Fibroblast of lung (primary cell): Measurements from ENCODE around the gene KANTR. TPM values are rescaled to one million over a fixed set of nuclear protein-coding genes. Genes with fewer than 3 reads are reported as not detected.

Experiments used
- DNase-seq, 2 donors: peaks; one replicate each; pipeline versions ENCODE4 v3.0.0 to v3.0.0-alpha.2; 2010; ENCODE audit warnings: low read depth in 2 of 2
- H2AFZ ChIP-seq: 2 replicates; pipeline ENCODE4 v1.5.1; 2012; ENCODE audit warnings: low read length, control low read depth, inconsistent platforms
- H3K27ac ChIP-seq: 2 replicates; pipeline ENCODE4 v1.5.1; 2011; ENCODE audit warnings: low read length, control low read depth; ENCODE audit not compliant: insufficient read depth
- H3K27me3 ChIP-seq: 2 replicates; pipeline ENCODE4 v1.5.1; 2011; ENCODE audit warnings: mild to moderate bottlenecking, low read length; ENCODE audit not compliant: control insufficient read depth, insufficient read depth
- H3K36me3 ChIP-seq: 2 replicates; pipeline ENCODE4 v1.5.1; 2011; ENCODE audit warnings: low read length; ENCODE audit not compliant: control insufficient read depth, insufficient read depth
- H3K4me1 ChIP-seq: 2 replicates; pipeline ENCODE4 v1.5.1; 2011; ENCODE audit warnings: low read length; ENCODE audit not compliant: control insufficient read depth, insufficient read depth; ENCODE audit errors: extremely low read depth
- H3K4me2 ChIP-seq: 2 replicates; pipeline ENCODE4 v1.5.1; 2011; ENCODE audit warnings: low read length, control low read depth; ENCODE audit not compliant: insufficient read depth; ENCODE audit errors: extremely low read depth
- H3K4me3 ChIP-seq, 4 experiments: fragments of 200-600 bp in 1 of 4; sonication (generic) in 1 of 4; replicated peaks in 1 of 4; 2 replicates each; pipeline ENCODE4 v1.5.1; 2011 to 2016; ENCODE audit warnings: low read length in 4 of 4, low read depth in 3 of 4, mild to moderate bottlenecking in 3 of 4, control low read depth in 2 of 4, inconsistent platforms in 1 of 4, mixed read lengths in 1 of 4; ENCODE audit not compliant: insufficient read depth in 1 of 4; ENCODE audit errors: control extremely low read depth in 1 of 4
- H3K79me2 ChIP-seq: 2 replicates; pipeline ENCODE4 v1.5.1; 2012; ENCODE audit warnings: mild to moderate bottlenecking, low read length, inconsistent platforms; ENCODE audit not compliant: control insufficient read depth, insufficient read depth
- H3K9ac ChIP-seq: 2 replicates; pipeline ENCODE4 v1.5.1; 2011; ENCODE audit warnings: mild to moderate bottlenecking, low read length, control low read depth; ENCODE audit not compliant: insufficient read depth
- H3K9me3 ChIP-seq: 2 replicates; pipeline ENCODE4 v1.5.1; 2012; ENCODE audit warnings: low read depth, low read length; ENCODE audit not compliant: control insufficient read depth, insufficient read depth
- H4K20me1 ChIP-seq: 2 replicates; pipeline ENCODE4 v1.5.1; 2011; ENCODE audit warnings: low read length; ENCODE audit not compliant: control insufficient read depth, insufficient read depth; ENCODE audit errors: extremely low read depth
- CTCF ChIP-seq, 2 donors: IDR thresholded peaks in 1 of 2; conservative IDR thresholded peaks in 1 of 2; 1 replicate in 1 of 2; 2 replicates in 1 of 2; pipeline ENCODE4 v1.5.1; 2011 to 2012; ENCODE audit warnings: low read length in 2 of 2, control low read depth in 1 of 2, inconsistent platforms in 1 of 2, low read depth in 1 of 2, mild to moderate bottlenecking in 1 of 2
- EZH2 ChIP-seq: IDR thresholded peaks from 2 replicates; pipeline ENCODE4 v1.5.1; 2012; ENCODE audit warnings: low read length, control low read depth, mild to moderate bottlenecking; ENCODE audit errors: missing control alignments
- polyA plus RNA-seq, 2 donors: library from polyadenylated mRNA; depleted of rRNA in 1 of 2; stranded (reverse) in 1 of 2; unstranded in 1 of 2; fragments of >200 nt; gene quantifications; 2 replicates each; pipeline ENCODE4 v1.2.1, GENCODE V29; 2011 to 2012; ENCODE audit warnings: missing spikeins in 1 of 2
- total RNA-seq: library from RNA; depleted of rRNA; stranded (reverse); fragments of >200 nt; gene quantifications from 2 replicates; pipeline ENCODE4 v1.2.1, GENCODE V29; 2014

Gene KANTR
- total and polyA plus RNA-seq, 2 donors (not counting 1 experiment from before 2014, with no cell fraction given): 2.4 to 7.1 TPM

GRCh38 chrX:53073115-53073586, 20.8 kb upstream of the KANTR start:
- TF ChIP-seq CTCF (conservative IDR thresholded peaks at IDR 0.05 in 1 of 2, IDR thresholded peaks at IDR 0.05 in 1 of 2; ENCODE audit: low read depth in 1 of 2, low read length in 2 of 2) (no peak), EZH2 (no peak)
- DNase-seq: no peak
- Histone ChIP-seq H2AFZ (no peak overlapping the region), H3K4me3 (no peak overlapping the region), H3K4me2 (no peak overlapping the region), H3K27me3 (no peaks in the 10 kb centered on the region), H3K36me3 (peaks cover 3% of the 10 kb centered on the region), H3K4me1 (peaks cover 3% of the 10 kb centered on the region), H4K20me1 (no peaks in the 10 kb centered on the region), H3K9ac (no peak overlapping the region), H3K27ac (no peak overlapping the region), H3K9me3 (no peaks in the 10 kb centered on the region), H3K79me2 (no peaks in the 10 kb centered on the region)

GRCh38 chrX:53075011-53075410, 18.9 kb upstream of the KANTR start:
- H3K4me2 ChIP-seq: no peak overlapping the region
- no peaks in the 10 kb centered on the region for H3K79me2 ChIP-seq
- no peak overlapping the region for H2AFZ ChIP-seq
- DNase-seq: no peak
- no peak overlapping the region for H3K4me3 ChIP-seq
- H3K4me1 ChIP-seq: peaks cover 3% of the 10 kb centered on the region
- no peaks in the 10 kb centered on the region for H3K9me3 ChIP-seq
- no peak overlapping the region for H3K27ac ChIP-seq
- no peaks in the 10 kb centered on the region for H3K27me3 ChIP-seq
- TF ChIP-seq CTCF (conservative IDR thresholded peaks at IDR 0.05 in 1 of 2, IDR thresholded peaks at IDR 0.05 in 1 of 2; ENCODE audit: low read depth in 1 of 2, low read length in 2 of 2) (no peak), EZH2 (no peak)
- no peak overlapping the region for H3K9ac ChIP-seq
- H4K20me1 ChIP-seq: no peaks in the 10 kb centered on the region
- H3K36me3 ChIP-seq: peaks cover 3% of the 10 kb centered on the region

- H3K27me3 ChIP-seq: no peaks in the 10 kb centered on the region
- no peak for DNase-seq
- H3K27ac ChIP-seq: no peak overlapping the region
- H3K4me1 ChIP-seq: peaks cover 2% of the 10 kb centered on the region
- no peak overlapping the region for H2AFZ ChIP-seq
- TF ChIP-seq EZH2 (no peak), CTCF (conservative IDR thresholded peaks at IDR 0.05 in 1 of 2, IDR thresholded peaks at IDR 0.05 in 1 of 2; ENCODE audit: low read depth in 1 of 2, low read length in 2 of 2) (no peak)
- H3K9ac ChIP-seq: no peak overlapping the region
- no peaks in the 10 kb centered on the region for H3K79me2 ChIP-seq
- no peaks in the 10 kb centered on the region for H4K20me1 ChIP-seq
- no peaks in the 10 kb centered on the region for H3K9me3 ChIP-seq
- no peak overlapping the region for H3K4me2 ChIP-seq
- peaks cover 3% of the 10 kb centered on the region for H3K36me3 ChIP-seq
- H3K4me3 ChIP-seq: no peak overlapping the region
These were observed 17.3 kb upstream of the KANTR start for GRCh38 chrX:53076671-53077070.
